Stimulated activated CD4-positive, alpha-beta T cell treated with anti-CD3 and anti-CD28 coated beads, Interleukin-4, amount 100 ng/mL, for 48 hours (primary cell): Measurements from ENCODE around the gene DGLUCY.
"Not testable (repeated sequence)": the region's sequence is repeated elsewhere in the genome, so short reads cannot be mapped to it uniquely, and the experiment has no call there.

Source experiments
- DNase-seq, 2 donors: peaks; one replicate each; pipeline ENCODE4 v3.0.0-alpha.2; 2020; ENCODE audit warnings: low read depth in 2 of 2

The DGLUCY gene

DNA sequence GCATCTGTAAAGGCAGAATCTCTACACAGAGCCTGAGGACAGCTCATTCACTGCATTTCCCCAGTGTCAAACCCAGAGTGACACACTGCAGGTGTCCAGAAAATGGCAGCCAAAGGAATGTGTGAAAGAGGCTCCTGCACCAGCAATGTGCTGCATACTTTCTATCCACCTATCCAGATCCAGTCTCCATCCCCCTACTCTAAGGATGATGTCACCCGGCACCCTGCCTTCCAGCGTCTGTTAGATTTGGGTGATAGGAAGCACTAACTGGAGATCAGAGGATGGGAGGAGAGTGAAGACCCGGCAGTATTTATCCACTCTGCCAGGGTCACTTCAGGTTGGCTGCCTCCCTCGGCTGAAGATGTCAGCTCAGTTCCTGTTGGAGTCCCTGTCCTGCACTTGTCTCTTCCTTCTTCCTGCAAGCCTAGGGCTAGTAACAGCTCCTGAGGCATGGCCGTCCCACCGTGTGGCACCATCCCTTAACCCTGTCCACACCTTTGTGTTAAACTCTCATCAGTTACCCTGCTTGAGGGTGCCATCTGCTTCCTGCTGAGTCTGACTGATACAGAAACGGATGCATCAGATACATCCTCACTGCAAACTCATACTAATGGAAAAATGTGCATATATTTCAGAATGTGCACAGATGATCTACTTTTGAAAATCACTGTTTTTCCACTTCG, 143.6 kb downstream of the DGLUCY start:
- DNase-seq, result no peak

DNA sequence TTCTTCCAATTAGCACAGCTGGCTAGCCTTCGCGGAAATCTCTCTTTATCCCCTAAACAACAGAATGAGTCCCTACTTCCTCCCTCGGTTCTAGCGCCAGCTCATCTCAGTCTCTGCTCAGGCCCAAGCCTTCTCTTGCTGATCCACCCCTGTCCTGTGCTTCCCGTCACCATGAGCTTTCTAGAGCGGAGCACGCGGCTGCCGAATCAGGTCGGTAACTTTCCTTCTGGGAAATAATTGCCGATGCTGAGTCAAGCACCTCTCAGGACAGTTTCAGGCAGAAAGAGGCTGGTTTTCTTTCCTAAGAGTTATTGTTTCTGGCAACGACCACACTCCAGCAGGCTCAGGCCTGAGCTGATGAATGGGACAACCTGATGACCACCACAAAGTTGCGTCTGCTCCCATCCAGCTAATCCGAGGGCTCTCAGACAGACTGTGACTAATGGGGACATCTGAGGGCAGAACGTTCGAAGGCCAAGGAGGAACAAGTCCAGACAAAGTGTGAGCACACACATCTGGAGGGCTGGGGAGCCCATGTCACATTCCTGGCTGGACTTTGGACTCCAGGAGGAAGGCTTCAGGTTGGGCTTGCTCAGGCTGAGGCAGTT, 144.2 kb downstream of the DGLUCY start:
- no peak for DNase-seq

DNA sequence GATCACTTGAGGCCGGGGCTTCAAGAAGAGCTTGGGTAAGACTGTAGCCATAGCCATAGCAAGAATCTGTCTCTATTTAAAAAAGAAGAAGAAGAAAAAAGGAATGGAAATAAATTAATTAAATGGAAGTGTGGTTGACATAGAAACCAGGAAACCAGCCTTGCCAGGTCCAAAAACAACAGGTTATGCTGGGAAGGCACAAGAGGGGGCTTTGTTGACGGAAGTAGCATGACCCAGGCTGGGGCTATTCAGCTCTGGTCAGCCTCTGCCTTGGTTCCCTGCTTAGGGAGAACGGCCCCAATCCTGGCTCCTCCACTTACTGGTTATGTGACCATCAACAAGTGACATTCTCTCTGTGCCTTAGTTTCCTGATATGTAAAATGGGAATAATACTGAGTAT, 145.0 kb downstream of the DGLUCY start:
- DNase-seq, result no peak

DNA sequence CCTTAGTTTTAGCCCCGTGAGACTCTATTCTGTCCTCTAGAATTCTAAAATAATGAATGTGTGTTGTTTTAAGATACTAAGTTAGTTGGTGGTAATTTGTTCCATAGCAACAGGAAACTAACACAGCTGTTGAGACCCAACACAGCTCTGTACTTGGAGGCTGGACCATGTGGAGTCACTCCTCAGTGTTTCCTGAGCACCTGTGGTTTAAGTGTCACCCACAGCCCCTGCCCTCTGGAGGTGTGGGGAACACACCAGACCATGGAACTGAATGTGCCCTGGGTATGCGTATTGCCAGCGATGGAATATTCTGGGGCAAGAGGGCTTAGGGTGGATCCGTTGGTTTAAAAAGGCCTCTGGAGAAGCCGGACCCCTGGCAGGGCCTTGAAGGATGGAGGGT, 147.2 kb downstream of the DGLUCY start:
- DNase-seq, result no peak

DNA sequence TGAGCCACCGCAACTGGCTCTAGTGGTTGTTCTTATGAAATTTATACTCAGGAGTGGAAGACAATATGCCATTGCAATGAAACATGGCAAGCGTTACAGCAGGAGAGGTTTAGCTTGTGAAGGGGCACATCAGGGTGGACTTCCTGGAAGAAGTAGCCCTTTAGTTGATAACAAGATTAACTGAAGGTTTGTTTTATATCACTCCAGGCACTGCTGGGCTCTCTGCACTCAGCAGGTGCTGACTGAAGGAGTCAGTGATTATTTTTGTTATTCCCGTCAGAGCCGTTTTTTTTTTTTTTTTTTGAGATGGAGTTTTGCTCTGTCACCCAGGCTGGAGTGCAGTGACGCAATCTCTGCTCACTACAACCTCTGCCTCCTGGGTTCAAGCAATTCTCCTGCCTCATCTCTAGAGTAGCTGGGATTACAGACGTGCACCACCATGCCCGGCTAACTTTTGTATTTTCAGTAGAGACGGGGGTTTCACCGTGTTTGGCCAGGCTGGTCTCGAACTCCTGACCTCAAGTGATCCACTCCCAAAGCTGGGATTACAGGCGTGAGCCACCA, 148.2 kb downstream of the DGLUCY start:
- no peak for DNase-seq

DNA sequence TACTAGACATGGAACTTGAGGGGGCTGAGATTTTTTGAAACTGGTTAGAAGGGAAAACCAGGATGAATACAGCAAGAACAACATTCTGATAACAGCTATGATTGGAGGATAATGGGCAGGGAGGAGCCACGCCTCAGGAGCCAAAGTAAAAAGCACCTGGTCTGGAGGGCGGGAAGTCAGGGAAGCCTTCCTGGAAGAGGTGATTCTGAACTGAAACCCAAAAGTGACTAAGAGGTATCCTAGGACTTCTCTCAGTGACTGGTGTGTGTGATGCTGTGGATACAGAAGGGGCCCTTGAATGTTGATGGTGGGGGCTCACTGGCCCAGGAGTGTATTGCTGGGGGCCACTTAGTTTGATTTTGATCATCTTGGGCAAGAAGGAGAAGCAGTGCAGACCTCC, 149.5 kb downstream of the DGLUCY start:
- DNase-seq, result no peak

DNA sequence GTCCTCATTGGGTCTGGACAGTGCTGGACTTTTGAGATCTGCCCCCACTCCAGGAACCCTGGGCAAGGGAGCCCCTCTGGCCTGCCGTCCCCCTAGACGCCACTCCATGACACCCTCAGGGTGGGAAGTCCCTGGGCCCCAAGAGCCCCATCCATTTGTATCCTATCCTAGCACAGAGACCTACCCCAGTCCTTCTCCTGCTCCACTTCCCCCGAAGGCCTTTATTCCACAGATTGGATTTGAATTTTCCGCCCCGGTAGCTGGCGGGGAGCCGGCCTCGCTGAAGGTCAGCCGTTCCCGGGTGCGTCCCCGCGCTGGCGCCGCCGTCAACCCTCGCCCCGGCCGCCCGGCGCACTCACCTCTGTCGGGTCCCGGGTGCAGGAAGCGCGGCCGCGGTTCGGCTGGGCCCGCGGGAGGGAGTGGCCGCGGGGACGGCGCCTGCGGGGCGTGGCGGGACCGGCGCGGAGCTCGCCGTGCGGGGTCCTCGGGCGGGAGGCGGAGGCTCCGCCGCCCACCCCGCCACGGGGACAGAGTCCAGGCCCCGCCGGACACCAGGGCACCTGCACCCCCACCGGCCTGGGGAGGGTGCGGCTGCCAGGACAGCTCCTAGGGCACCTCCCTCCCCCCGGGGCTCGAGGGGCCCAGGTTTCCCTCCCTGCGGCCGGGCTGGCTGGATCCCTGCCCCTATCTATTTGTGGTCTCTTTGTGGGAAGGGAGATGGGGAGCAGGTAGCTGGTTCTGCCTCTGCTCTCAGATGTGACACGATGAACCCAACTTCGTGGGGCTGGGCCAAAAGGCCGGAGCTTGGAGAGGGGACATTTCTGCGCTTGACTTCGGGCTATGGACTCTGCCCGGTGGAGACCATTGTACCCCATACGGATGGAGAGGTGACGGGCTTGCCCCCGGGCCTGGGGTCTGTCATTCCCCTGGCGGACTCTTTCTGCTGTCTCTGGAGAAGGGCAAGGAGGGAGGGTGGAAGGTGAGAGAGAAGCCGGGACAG, 150.6 kb downstream of the DGLUCY start:
- no peak for DNase-seq

DNA sequence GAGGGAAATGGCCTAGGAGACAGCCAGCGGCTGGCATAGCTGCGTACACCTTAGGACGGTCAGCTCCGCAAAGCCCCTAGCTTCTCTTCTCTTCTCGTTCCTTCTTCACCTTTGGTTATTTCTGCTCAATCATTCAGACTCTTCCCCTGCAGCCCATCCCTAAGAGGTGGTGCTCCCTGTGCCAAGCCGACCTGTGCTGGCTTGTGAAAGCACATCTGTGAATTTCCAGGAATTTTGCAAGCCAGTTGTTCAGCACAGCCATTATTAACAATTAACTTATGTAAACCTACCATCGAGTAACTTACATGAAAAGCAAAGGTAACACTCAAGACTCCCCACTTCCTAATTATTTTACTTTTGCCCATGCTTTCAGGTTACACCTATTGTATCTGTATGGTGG, 151.5 kb downstream of the DGLUCY start:
- no peak for DNase-seq

DNA sequence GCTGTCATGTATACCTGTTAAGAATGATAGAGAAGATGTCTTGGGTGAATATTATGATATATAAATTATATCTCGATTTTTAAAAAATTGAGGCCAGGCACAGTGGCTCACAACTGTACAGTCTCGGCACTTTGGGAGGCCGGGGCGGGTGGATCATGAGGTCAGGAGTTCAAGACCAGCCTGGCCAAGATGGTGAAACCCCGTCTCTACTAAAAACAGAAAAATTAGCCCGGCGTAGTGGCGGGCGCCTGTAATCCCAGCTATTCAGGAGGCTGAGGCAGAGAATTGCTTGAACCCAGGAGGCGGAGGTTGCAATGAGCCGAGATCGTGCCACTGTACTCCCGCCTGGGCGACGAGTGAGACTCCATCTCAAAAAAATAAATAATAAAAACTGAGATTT, 152.4 kb downstream of the DGLUCY start:
- not testable (repeated sequence) for DNase-seq

DNA sequence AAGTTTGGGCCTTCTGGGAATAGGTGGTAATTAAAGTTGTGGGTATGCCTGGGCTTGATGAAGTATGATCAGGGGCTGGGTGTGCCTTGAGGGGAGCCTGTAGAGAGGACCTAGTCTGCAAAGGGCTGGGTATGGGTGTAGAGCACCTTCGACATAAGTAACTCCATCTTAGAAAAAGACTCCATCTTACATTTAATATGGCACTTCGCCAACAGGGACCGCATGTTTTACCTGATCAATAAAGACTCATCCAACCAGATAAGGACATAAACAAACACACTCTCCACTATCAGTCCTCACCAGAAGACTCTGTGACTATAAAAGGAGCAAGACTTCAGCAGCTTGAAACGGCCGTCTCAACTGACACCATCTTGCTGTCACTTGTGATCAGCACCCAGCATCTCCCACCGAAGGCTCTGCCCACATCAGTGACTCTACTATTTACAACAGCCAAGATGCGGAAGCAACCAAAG, 154.1 kb downstream of the DGLUCY start:
- DNase-seq, result no peak

DNA sequence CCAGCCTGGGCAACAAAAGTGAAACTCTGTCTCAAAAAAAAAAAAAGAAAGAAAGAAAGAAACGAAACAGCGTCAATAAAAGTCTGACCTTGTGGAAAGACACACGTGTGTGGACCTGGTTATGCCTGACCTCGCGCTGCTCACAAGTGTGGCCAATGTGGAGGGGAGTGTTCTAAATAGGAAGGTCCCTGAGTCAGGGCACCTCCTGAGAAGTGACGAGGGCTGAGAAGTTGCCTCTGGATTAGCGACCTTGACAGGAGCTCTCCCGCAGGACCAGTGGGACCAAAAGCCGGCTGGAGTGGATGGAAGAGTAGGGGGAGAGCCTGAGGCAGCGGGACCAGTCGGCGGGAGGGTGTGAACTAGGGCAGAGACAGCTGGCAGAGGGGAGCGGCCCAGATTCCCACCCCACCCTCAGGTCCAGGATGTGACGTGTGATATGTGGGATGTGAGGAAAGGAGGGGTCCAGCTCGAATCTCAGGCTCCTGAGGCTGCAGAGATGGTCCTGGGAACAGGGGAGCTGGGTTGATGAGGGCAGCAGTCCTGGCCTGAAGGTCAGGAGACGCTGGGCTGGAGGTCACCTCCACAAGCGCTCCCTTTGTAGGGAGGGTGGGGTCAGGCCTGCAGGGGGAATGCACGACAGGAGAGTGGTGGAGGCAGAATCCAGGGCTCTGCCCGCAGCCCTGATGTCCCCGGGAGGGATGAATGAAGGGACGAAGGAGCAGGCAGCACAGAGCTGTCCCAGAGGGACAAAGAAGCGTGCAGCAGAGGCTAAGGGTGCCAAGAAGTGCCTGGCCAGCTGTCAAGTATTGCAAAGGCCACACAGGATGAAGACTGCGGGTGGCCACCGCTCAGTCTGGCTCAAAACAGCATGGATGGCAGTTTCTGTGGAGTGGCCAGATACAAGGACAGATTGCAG, 155.5 kb downstream of the DGLUCY start:
- no peak for DNase-seq

DNA sequence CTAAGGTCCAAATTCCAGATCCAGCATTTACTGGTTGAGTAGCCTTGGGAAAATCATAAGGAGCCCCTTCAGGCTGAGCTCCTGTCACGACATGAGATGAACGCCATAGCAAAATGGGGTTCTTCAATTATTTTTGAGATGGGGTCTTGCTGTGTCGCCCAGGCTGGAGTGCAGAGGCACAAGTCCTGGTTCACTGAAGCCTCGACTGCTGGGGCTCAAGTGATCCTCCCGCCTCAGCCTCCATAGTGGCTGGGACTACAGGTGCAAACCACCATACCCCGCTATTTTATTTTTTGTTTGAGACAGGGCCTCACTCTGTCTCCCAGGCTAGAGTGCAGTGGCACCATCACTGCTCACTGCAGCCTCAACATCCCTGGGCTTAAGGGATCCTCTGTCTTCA, 156.3 kb downstream of the DGLUCY start:
- no peak for DNase-seq

DNA sequence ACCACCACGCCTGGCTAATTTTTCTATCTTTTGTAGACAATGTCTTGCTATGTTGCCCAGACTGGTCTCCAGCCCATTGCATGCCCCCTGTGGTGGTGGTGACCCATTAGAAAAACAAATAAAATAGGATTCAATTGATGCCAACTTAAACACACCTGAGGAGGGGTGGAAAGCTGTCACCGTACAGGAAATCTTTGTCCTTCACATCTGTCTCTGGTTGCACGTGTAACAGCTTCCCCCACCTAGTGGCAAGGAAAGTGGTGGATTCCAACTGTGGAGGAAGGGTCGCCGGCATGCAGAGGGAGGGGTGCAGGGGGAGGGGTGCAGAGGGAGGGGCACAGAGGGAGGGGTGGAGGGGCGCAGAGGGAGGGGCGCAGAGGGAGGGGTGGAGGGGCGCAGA, 156.7 kb downstream of the DGLUCY start:
- DNase-seq, result no peak

DNA sequence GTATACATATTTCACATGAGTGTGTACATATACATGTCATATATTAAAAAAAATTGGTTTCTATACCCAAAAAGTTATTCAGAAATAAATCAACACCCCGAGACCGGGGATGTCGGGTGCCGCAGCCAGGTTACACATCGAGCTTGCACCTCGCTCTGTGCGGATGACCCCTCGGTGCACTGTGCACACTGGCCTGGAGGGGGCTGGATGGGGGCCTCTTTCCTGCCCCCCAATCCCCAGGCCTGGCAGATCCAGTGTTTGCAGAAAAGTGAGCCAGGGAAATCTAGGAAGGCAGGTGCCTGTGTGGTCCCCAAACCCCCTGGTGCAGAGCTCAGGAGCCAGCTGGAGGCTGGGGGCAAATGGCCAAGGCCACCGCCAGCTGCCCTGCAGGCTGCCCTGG, 157.8 kb downstream of the DGLUCY start:
- DNase-seq, result no peak

DNA sequence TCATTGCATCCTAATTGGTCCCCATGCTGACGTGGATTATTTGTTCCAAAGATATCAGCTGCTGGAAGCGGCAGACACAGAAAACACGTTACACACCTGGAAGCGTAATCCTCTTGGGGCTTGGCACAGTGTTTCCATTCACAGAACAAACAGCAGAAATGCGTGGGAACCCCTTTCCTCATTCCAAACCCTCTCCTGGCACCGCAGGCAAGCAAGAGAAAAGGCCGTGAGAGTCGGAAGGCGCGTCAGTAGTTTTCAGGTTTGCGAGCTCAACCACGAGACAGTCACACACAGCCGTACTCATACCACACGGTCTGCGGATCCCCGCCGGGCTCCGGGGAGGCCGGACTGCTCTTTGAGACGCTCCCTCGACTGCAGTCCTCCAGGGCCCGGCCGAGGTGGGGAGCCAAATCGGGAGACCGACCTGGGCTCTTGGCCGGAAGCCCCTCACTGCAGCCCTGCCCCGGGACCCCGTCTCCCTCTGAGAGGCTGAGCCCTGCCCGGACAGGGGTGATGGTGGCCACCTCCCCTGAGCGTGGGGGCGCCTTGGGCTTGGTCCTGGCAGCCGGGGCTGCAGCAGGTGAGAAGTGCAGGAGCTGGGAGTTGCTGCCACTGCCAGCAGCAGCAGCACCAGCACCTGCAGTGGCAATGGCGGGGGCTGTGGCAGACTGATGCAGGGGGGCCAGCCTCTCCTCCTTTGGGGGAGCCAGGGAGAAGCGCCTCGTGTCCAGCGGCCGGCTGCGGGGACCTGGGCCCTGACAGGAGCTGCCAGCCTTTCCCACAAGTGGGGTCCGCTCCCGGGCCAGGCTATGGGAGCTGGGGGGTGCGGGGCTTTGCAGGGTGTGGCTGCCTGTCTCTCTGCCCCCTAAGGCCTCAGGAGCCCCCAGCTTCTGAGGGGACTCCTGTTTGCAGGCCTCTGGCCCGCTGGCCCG, 158.7 kb downstream of the DGLUCY start:
- DNase-seq, result no peak

DNA sequence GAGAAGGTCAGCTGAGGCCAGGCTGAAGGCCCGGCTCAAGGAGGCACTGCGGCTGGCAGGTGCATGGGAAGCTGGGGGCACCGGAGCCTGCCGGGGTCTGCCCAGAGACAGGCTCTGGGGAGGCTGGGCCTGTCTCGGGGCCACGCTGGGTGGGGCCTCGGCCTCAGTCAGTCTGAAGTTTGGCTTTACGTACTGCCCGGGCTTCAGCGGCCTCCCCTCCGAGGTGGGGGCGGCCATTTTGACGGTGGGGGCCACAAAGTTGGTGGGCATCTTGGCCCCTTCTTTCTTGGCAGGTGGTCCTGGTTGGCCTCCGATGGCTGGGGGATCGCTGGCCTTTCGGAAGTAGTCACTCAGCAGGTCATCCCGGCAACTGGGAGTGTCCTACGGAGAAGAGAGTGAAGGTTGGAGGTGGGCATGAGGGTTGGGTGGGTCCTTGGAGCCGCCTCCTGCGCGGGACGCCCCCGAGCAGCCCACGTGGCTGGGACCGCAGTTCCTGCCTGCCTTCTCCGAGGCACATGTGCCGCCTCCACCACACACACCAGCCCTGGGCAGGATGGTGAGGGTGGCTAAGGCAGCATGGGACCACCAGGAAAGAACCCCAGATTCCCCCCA, 159.5 kb downstream of the DGLUCY start:
- DNase-seq, result no peak

DNA sequence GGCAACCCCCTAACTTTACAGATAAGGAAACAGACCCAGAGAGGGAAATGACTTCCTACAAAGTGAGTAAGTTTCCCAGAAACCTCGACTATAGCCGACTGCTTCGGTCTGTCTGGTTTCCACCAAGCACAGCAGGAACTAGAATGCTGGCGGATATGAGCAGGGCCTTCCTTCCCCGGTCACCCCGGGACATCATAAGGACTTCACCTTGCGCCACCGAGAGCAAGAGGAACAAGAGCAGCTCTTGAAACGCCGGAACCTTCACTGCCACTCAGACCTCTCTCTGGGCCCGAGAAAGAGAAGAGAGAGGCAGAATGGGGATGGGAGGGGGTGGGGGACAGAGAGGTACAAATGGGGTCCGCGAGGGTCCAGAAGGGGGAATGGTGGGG, 160.0 kb downstream of the DGLUCY start:
- no peak for DNase-seq

DNA sequence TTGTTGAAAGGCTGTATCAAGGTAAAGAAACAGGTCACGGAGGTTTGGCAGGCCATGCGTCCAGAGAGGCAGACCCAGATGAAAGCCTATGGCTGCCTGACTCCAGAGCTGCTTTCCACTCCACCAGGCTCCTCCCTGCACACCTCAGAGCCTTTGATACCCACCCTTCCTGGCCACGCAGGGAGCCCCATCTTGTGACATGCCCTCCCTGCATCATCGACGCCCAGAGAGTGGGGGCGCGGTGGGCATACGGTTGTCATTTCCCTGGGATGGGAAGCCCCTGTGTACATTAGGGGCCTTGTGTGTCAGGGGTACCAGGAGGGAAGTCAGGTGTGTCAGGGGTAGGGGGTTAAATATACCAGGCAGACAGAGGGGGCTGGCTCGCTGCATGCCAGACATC, 160.9 kb downstream of the DGLUCY start:
- DNase-seq, result no peak
